HepG2 (cell line): ENCODE data around the gene SAMD4A. TPM values are rescaled to one million over a fixed set of nuclear protein-coding genes. Genes with fewer than 3 reads are reported as not detected.

ENCODE experiments used
- ATAC-seq: fragments of 200-7000 bp; cut with Tn5 transposase; 3 replicates; pipeline ENCODE4 v1.9.1; 2020; ENCODE audit warnings: mild to moderate bottlenecking, moderate library complexity
- BruUV-seq: library from RNA; stranded (reverse); fragments of 400-500 nt; replicated peaks from 2 replicates; lab custom pipeline; 2021; lab: Mats Ljungman, UMichigan
- CTCF ChIA-PET: fragments of 300-600 bp; formaldehyde crosslinking; extraction: SDS; loops from one replicate; lab custom pipeline; 2021; ENCODE audit warnings: low total read pairs, inconsistent platforms, low intra/inter-chr PET ratio; lab: Yijun Ruan, JAX
- POLR2A ChIA-PET: fragments of 350-600 bp; sonication (Branson Sonifier 250); formaldehyde crosslinking; loops from one replicate; lab custom pipeline; 2020; ENCODE audit warnings: antibody characterized with exemption, inconsistent platforms; lab: Yijun Ruan, JAX
- DNase-seq: peaks from one replicate; pipeline ENCODE4 v3.0.0-alpha.2; 2015; ENCODE audit warnings: low spot score
- FAIRE-seq: peaks from 3 replicates; lab custom pipeline; 2011; peaks lifted over from hg19 to GRCh38; lab: Jason Lieb, UNC
- H2AFZ ChIP-seq: one replicate; pipeline ENCODE4 v1.6.1; 2011; ENCODE audit warnings: low read length, inconsistent platforms
- H3K27ac ChIP-seq: fragments of 300-600 bp; 3 replicates; pipeline ENCODE4 v1.8.0; 2011; ENCODE audit warnings: mixed run types, mild to moderate bottlenecking, mixed read lengths, low read length, inconsistent platforms; ENCODE audit not compliant: insufficient read depth; ENCODE audit errors: extremely low read length
- H3K27me3 ChIP-seq, 2 experiments: fragments of 200-600 bp in 1 of 2; 2 replicates in 1 of 2; 3 replicates in 1 of 2; pipeline versions ENCODE4 v1.6.0 to v1.8.0; 2011; ENCODE audit warnings: low read length in 2 of 2, mild to moderate bottlenecking in 2 of 2, moderate library complexity in 2 of 2, inconsistent platforms in 1 of 2; ENCODE audit not compliant: insufficient read depth in 2 of 2, control insufficient read depth in 1 of 2
- H3K36me3 ChIP-seq, 2 experiments: fragments of 200-600 bp in 1 of 2; replicated peaks in 1 of 2; 2 replicates in 1 of 2; 3 replicates in 1 of 2; pipeline versions ENCODE4 v1.5.1 to v1.8.0; 2011; ENCODE audit warnings: low read length in 2 of 2, inconsistent platforms in 1 of 2; ENCODE audit not compliant: insufficient read depth in 2 of 2, control insufficient read depth in 1 of 2
- H3K4me1 ChIP-seq: 2 replicates; pipeline ENCODE4 v1.5.1; 2012; ENCODE audit warnings: low read length, inconsistent platforms; ENCODE audit not compliant: insufficient read depth
- H3K4me2 ChIP-seq: 2 replicates; pipeline ENCODE4 v1.6.0; 2011; ENCODE audit warnings: low read depth, low read length, inconsistent platforms
- H3K4me3 ChIP-seq, 3 experiments: fragments of 200-600 bp in 1 of 3; sonication (generic), shearing (Covaris generic) in 1 of 3; replicated peaks in 1 of 3; 2 replicates each; pipeline ENCODE4 v1.5.1; 2011 to 2016; ENCODE audit warnings: low read length in 3 of 3, inconsistent platforms in 2 of 3, low read depth in 2 of 3, mild to moderate bottlenecking in 2 of 3, control low read depth in 1 of 3, mixed read lengths in 1 of 3; ENCODE audit not compliant: insufficient read depth in 1 of 3
- H3K79me2 ChIP-seq: one replicate; pipeline ENCODE4 v1.6.1; 2011; ENCODE audit warnings: low read length, inconsistent platforms; ENCODE audit not compliant: insufficient read depth
- H3K9ac ChIP-seq: 2 replicates; pipeline ENCODE4 v1.6.0; 2011; ENCODE audit warnings: mild to moderate bottlenecking, low read depth, low read length, inconsistent platforms; ENCODE audit not compliant: insufficient read depth
- H3K9me3 ChIP-seq: 2 replicates; pipeline ENCODE4 v1.5.1; 2012; ENCODE audit warnings: mild to moderate bottlenecking, low read length
- H4K20me1 ChIP-seq: 2 replicates; pipeline ENCODE4 v1.6.0; 2011; ENCODE audit warnings: inconsistent platforms, mild to moderate bottlenecking, low read length, moderate library complexity; ENCODE audit not compliant: insufficient read depth
- ELF1 ChIP-seq: sonication (generic); formaldehyde crosslinking; IDR thresholded peaks from 2 replicates; pipeline ENCODE4 v1.4.0; 2020; ENCODE audit warnings: missing genetic modification reagents
- HNF4A ChIP-seq: sonication (generic); formaldehyde crosslinking; IDR thresholded peaks from 2 replicates; pipeline ENCODE4 v1.4.0; 2020; ENCODE audit warnings: missing genetic modification reagents
- LCORL ChIP-seq, 2 experiments: fragments of 450-650 bp in 1 of 2; sonication (generic) in 1 of 2; formaldehyde crosslinking in 1 of 2; IDR thresholded peaks; 2 replicates each; pipeline versions ENCODE4 v1.5.0 to v1.6.1; 2017 to 2020; ENCODE audit warnings: antibody characterized with exemption in 1 of 2, missing genetic modification reagents in 1 of 2
- MAFF ChIP-seq: IDR thresholded peaks from 2 replicates; pipeline ENCODE4 v1.6.1; 2011; ENCODE audit warnings: low read depth, low read length, improper control_type of control experiment
- NR2C2 ChIP-seq: sonication (generic); formaldehyde crosslinking; IDR thresholded peaks from 2 replicates; pipeline ENCODE4 v1.4.0; 2020; ENCODE audit warnings: missing genetic modification reagents, mild to moderate bottlenecking, moderate library complexity, borderline replicate concordance
- SATB2 ChIP-seq: sonication (generic); formaldehyde crosslinking; IDR thresholded peaks from 2 replicates; pipeline ENCODE4 v1.5.0; 2020; ENCODE audit warnings: missing genetic modification reagents
- SMC3 ChIP-seq: IDR thresholded peaks from 2 replicates; pipeline ENCODE4 v1.6.1; 2011; ENCODE audit warnings: low read length, improper control_type of control experiment
- TEAD3 ChIP-seq: optimal IDR thresholded peaks from 2 replicates; pipeline ENCODE3; 2016; ENCODE audit warnings: borderline replicate concordance
- ZBTB20 ChIP-seq: sonication (generic); formaldehyde crosslinking; IDR thresholded peaks from 2 replicates; pipeline ENCODE4 v1.8.1; 2023; ENCODE audit warnings: missing genetic modification reagents, low read depth, mild to moderate bottlenecking, borderline replicate concordance
- ZNF33A ChIP-seq: sonication (generic); formaldehyde crosslinking; IDR thresholded peaks from 2 replicates; pipeline ENCODE4 v1.5.1; 2020; ENCODE audit warnings: missing genetic modification reagents, mild to moderate bottlenecking, moderate library complexity, borderline replicate concordance
- ZNF431 ChIP-seq: sonication (generic); formaldehyde crosslinking; IDR thresholded peaks from 2 replicates; pipeline ENCODE4 v1.9.0; 2022; ENCODE audit warnings: missing genetic modification reagents, low read depth, mild to moderate bottlenecking, borderline replicate concordance
- WGBS: methylation state at CpG from one replicate; pipeline ENCODE4 v1.1.6; 2017; ENCODE audit warnings: low lambda C conversion rate; 5-methylcytosine and 5-hydroxymethylcytosine counted together
- in situ Hi-C: cut with HindIII; loops from 2 replicates; pipeline ENCODE4 v1.10.0; 2017; ENCODE audit warnings: low pct_unique_long_range_greater_than_20kb; ENCODE audit not compliant: extremely low pct_ligation_motif_present
- intact Hi-C: fragments of 100-400 bp; cut with micrococcal nuclease; formaldehyde crosslinking; loops from one replicate; pipeline ENCODE4 v1.10.0; 2022; ENCODE audit not compliant: unreplicated experiment
- polyA plus RNA-seq, 8 experiments: library from polyadenylated mRNA; depleted of rRNA in 3 of 8; stranded (reverse) in 7 of 8; unstranded in 1 of 8; fragments of >200 nt; fragmentation: Illumina TruSeq in 4 of 8; extraction: Trizol in 4 of 8; gene quantifications; 2 replicates each; pipeline versions ENCODE4 v1.2.1 to v1.2.3, GENCODE V29; 2011 to 2016; ENCODE audit warnings: low read depth in 4 of 8, missing spikeins in 1 of 8, mixed read lengths in 1 of 8; ENCODE audit not compliant: insufficient read depth in 1 of 8
- total RNA-seq, 5 experiments: library from RNA; depleted of rRNA; stranded (reverse); fragments of >200 nt; fragmentation: Illumina TruSeq; extraction: Trizol; gene quantifications; 2 replicates each; pipeline ENCODE4 v1.2.3, GENCODE V29; 2016; ENCODE audit warnings: low read depth in 1 of 5
- TF ChIP-seq, protein P1 (sequence below): IDR thresholded peaks from 2 replicates; pipeline ENCODE4 v1.6.1; 2012; ENCODE audit warnings: low read depth, low read length, improper control_type of control experiment
- TF ChIP-seq, protein P2 (sequence below): sonication (generic); formaldehyde crosslinking; IDR thresholded peaks from 2 replicates; pipeline ENCODE4 v1.4.0; 2020; ENCODE audit warnings: missing genetic modification reagents, borderline replicate concordance
- TF ChIP-seq, protein P3 (sequence below): sonication (generic); formaldehyde crosslinking; IDR thresholded peaks from 2 replicates; pipeline ENCODE4 v1.4.0; 2020; ENCODE audit warnings: missing genetic modification reagents
- TF ChIP-seq, protein P4 (sequence below): IDR thresholded peaks from 2 replicates; pipeline ENCODE4 v1.6.1; 2016; ENCODE audit warnings: low read depth, borderline replicate concordance
- TF ChIP-seq, protein P5 (sequence below): sonication (generic); formaldehyde crosslinking; IDR thresholded peaks from 2 replicates; pipeline ENCODE4 v1.8.1; 2023; ENCODE audit warnings: missing genetic modification reagents, inconsistent platforms, borderline replicate concordance
- TF ChIP-seq, protein P6 (sequence below): sonication (generic); formaldehyde crosslinking; IDR thresholded peaks from 2 replicates; pipeline ENCODE4 v1.4.0; 2020; ENCODE audit warnings: mild to moderate bottlenecking, missing genetic modification reagents

SAMD4A gene
- total and polyA plus RNA-seq, 2 of the 13 experiments (the other 11 are each of a cell fraction or from before 2014, with no cell fraction given) = 11.8 to 13.0 TPM

DNA sequence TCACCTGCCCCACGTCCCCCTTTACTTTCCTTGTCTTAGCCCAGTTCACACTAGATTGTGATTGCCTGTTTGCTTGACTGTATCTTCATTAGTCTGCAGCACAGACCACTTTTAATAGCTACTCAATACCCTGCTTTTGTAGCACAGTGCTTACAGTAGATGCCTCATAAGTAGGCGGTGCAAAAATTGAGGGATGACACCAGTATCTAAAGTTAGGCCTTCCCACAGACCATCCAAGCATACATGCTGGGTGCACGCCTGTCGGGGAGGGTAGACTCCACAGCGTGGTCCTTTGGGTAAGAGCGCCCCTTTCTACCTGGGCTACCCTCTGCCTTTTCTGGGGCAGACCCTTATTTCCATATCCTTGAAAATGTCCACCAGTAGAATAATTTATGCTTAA is 194.9 kb downstream of the SAMD4A start (continued):
- TF ChIP-seq, protein P1, sequence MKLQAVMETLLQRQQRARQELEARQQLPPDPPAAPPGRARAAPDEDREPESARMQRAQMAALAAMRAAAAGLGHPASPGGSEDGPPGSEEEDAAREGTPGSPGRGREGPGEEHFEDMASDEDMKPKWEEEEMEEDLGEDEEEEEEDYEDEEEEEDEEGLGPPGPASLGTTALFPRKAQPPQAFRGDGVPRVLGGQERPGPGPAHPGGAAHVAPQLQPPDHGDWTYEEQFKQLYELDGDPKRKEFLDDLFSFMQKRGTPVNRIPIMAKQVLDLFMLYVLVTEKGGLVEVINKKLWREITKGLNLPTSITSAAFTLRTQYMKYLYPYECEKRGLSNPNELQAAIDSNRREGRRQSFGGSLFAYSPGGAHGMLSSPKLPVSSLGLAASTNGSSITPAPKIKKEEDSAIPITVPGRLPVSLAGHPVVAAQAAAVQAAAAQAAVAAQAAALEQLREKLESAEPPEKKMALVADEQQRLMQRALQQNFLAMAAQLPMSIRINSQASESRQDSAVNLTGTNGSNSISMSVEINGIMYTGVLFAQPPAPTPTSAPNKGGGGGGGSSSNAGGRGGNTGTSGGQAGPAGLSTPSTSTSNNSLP = no peak
- TF ChIP-seq HNF4A (CRISPR knock-in tag) (no peak), SATB2 (CRISPR knock-in tag) (no peak), SMC3 (no peak), NR2C2 (no peak)

DNA sequence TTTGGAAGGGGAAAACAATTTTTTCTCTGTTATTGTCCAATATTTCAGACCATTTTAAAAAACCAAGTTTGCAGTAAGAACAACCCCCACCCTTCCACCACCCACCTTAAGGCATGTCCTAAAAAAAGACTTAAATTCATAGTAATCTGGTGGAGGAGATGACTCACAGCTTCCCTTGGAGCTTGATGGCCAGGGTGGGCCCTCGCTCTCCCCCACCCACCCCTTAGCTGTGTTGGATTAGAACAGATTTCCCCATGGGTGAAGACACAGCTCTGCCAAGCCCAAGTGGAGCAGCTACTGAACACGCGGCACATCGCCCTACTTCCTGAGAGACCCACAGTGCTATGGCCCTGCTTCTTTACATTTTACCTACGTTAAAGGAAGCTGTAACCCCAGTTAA is 195.4 kb downstream of the SAMD4A start:
- in situ Hi-C loops = no loop called here
- no peak for FAIRE-seq
- intact Hi-C loops = no loop called here
- ChIA-PET CTCF (no interaction called here), POLR2A (no interaction called here)
- Histone ChIP-seq H2AFZ (no peak overlapping the region), H3K79me2 (no peaks in the 10 kb centered on the region), H4K20me1 (no peaks in the 10 kb centered on the region), H3K9me3 (no peaks in the 10 kb centered on the region), H3K9ac (no peak overlapping the region), H3K27me3 (no peaks in the 10 kb centered on the region), H3K4me2 (no peak overlapping the region), H3K27ac (no peak overlapping the region), H3K4me3 (no peak overlapping the region), H3K36me3 (peaks cover 50 to 77% of the 10 kb centered on the region in 2 experiments; a peak in 4 of 5 replicates), H3K4me1 (no peaks in the 10 kb centered on the region)
- 100% methylated on average over 5 of the region's 5 CpGs for WGBS
- BruUV-seq = no TSS peak
- no peak for TF ChIP-seq LCORL (IDR thresholded peaks at IDR 0.05)
- TF ChIP-seq LCORL (CRISPR knock-in tag; IDR thresholded peaks at IDR 0.05) = no peak
- no peak for TF ChIP-seq ZBTB20 (CRISPR knock-in tag)
- TF ChIP-seq ZNF431 (CRISPR knock-in tag) = no peak
- TF ChIP-seq, protein P2, sequence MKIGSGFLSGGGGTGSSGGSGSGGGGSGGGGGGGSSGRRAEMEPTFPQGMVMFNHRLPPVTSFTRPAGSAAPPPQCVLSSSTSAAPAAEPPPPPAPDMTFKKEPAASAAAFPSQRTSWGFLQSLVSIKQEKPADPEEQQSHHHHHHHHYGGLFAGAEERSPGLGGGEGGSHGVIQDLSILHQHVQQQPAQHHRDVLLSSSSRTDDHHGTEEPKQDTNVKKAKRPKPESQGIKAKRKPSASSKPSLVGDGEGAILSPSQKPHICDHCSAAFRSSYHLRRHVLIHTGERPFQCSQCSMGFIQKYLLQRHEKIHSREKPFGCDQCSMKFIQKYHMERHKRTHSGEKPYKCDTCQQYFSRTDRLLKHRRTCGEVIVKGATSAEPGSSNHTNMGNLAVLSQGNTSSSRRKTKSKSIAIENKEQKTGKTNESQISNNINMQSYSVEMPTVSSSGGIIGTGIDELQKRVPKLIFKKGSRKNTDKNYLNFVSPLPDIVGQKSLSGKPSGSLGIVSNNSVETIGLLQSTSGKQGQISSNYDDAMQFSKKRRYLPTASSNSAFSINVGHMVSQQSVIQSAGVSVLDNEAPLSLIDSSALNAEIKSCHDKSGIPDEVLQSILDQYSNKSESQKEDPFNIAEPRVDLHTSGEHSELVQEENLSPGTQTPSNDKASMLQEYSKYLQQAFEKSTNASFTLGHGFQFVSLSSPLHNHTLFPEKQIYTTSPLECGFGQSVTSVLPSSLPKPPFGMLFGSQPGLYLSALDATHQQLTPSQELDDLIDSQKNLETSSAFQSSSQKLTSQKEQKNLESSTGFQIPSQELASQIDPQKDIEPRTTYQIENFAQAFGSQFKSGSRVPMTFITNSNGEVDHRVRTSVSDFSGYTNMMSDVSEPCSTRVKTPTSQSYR (CRISPR knock-in tag) = no peak
- TF ChIP-seq, protein P3, sequence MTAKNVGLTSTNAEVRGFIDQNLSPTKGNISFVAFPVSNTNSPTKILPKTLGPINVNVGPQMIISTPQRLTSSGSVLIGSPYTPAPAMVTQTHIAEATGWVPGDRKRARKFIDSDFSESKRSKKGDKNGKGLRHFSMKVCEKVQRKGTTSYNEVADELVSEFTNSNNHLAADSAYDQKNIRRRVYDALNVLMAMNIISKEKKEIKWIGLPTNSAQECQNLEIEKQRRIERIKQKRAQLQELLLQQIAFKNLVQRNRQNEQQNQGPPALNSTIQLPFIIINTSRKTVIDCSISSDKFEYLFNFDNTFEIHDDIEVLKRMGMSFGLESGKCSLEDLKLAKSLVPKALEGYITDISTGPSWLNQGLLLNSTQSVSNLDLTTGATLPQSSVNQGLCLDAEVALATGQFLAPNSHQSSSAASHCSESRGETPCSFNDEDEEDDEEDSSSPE (CRISPR knock-in tag) = no peak
- TF ChIP-seq, protein P4, sequence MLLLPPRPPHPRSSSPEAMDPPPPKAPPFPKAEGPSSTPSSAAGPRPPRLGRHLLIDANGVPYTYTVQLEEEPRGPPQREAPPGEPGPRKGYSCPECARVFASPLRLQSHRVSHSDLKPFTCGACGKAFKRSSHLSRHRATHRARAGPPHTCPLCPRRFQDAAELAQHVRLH (CRISPR knock-in tag) = no peak
- TF ChIP-seq, protein P5, sequence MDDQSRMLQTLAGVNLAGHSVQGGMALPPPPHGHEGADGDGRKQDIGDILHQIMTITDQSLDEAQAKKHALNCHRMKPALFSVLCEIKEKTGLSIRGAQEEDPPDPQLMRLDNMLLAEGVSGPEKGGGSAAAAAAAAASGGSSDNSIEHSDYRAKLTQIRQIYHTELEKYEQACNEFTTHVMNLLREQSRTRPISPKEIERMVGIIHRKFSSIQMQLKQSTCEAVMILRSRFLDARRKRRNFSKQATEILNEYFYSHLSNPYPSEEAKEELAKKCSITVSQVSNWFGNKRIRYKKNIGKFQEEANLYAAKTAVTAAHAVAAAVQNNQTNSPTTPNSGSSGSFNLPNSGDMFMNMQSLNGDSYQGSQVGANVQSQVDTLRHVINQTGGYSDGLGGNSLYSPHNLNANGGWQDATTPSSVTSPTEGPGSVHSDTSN (CRISPR knock-in tag) = no peak
- TF ChIP-seq, protein P6, sequence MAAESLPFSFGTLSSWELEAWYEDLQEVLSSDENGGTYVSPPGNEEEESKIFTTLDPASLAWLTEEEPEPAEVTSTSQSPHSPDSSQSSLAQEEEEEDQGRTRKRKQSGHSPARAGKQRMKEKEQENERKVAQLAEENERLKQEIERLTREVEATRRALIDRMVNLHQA (CRISPR knock-in tag) = no peak
- no peak for TF ChIP-seq ELF1 (CRISPR knock-in tag)
- no peak for TF ChIP-seq ZNF33A (CRISPR knock-in tag)
- no peak for TF ChIP-seq TEAD3
- TF ChIP-seq MAFF = no peak
- DNase-seq = no peak
- ATAC-seq = no peak
